MM.1S (cell line): Measurements from ENCODE around the gene IFT172.

ENCODE experiments used
- DNase-seq: peaks from one replicate; pipeline ENCODE4 v3.0.0-alpha.2; 2015
- H2AFZ ChIP-seq: fragments of 300-600 bp; sonication (generic); 2 replicates; pipeline ENCODE4 v1.6.0; 2016; ENCODE audit warnings: antibody characterized with exemption, low read length
- H3F3A ChIP-seq: fragments of 300-600 bp; sonication (generic); 2 replicates; pipeline ENCODE4 v1.6.1; 2016; ENCODE audit warnings: mild to moderate bottlenecking, antibody characterized with exemption, low read length, moderate library complexity, mixed read lengths; ENCODE audit not compliant: insufficient read depth
- H3K27ac ChIP-seq: fragments of 300-600 bp; sonication (generic); 2 replicates; pipeline ENCODE4 v1.5.1; 2016; ENCODE audit warnings: mild to moderate bottlenecking, low read length
- H3K27me3 ChIP-seq: fragments of 300-600 bp; sonication (generic); replicated peaks from 2 replicates; pipeline ENCODE4 v1.6.0; 2016; ENCODE audit warnings: low read length; ENCODE audit not compliant: insufficient read depth
- H3K36me3 ChIP-seq: fragments of 300-600 bp; sonication (generic); replicated peaks from 2 replicates; pipeline ENCODE4 v1.6.1; 2016; ENCODE audit warnings: mild to moderate bottlenecking, low read length, mixed read lengths; ENCODE audit not compliant: insufficient read depth
- H3K4me1 ChIP-seq: fragments of 300-600 bp; sonication (generic); 2 replicates; pipeline ENCODE4 v1.6.1; 2016; ENCODE audit warnings: low read length, mixed read lengths
- H3K4me2 ChIP-seq: fragments of 300-600 bp; sonication (generic); 2 replicates; pipeline ENCODE4 v1.6.0; 2016; ENCODE audit warnings: low read depth, low read length
- H3K4me3 ChIP-seq: fragments of 300-600 bp; sonication (generic); 2 replicates; pipeline ENCODE4 v1.5.1; 2016; ENCODE audit warnings: low read length, mixed read lengths
- H3K79me2 ChIP-seq: fragments of 300-600 bp; sonication (generic); 2 replicates; pipeline ENCODE4 v1.6.1; 2016; ENCODE audit warnings: mixed run types, low read length, mixed read lengths
- H3K9ac ChIP-seq: fragments of 300-600 bp; sonication (generic); 2 replicates; pipeline ENCODE4 v1.6.1; 2016; ENCODE audit warnings: low read length, mixed read lengths
- H3K9me2 ChIP-seq: fragments of 300-600 bp; sonication (generic); replicated peaks from 2 replicates; pipeline ENCODE4 v1.6.1; 2016; ENCODE audit warnings: mild to moderate bottlenecking, low read length, mixed read lengths; ENCODE audit not compliant: insufficient read depth
- H3K9me3 ChIP-seq: fragments of 300-600 bp; sonication (generic); replicated peaks from 2 replicates; pipeline ENCODE4 v1.6.1; 2016; ENCODE audit warnings: mild to moderate bottlenecking, low read length, mixed read lengths; ENCODE audit not compliant: insufficient read depth
- H4K20me1 ChIP-seq: fragments of 300-600 bp; sonication (generic); 2 replicates; pipeline ENCODE4 v1.6.1; 2016; ENCODE audit warnings: mild to moderate bottlenecking, low read length, moderate library complexity, mixed read lengths; ENCODE audit not compliant: insufficient read depth
- CTCF ChIP-seq: fragments of 300-600 bp; sonication (generic); IDR thresholded peaks from 2 replicates; pipeline ENCODE4 v1.5.1; 2016; ENCODE audit warnings: antibody characterized with exemption, low read length, mixed read lengths
- EZH2 ChIP-seq: fragments of 300-600 bp; sonication (generic); optimal IDR thresholded peaks from 2 replicates; pipeline ENCODE3; 2017; ENCODE audit warnings: low read depth, mild to moderate bottlenecking, antibody characterized with exemption, low read length, mixed read lengths
- EZH2phosphoT487 ChIP-seq: fragments of 300-600 bp; sonication (generic); IDR thresholded peaks from 2 replicates; pipeline ENCODE4 v1.6.1; 2018; ENCODE audit warnings: antibody characterized with exemption, low read length

Gene IFT172

GRCh38 chr2:27492557-27492956, 3.0 kb upstream of the IFT172 start:
- no peaks in the 10 kb centered on the region for H3K9me3 ChIP-seq
- no peaks in the 10 kb centered on the region for H3K36me3 ChIP-seq
- H4K20me1 ChIP-seq: no peaks in the 10 kb centered on the region
- no peak overlapping the region for H2AFZ ChIP-seq
- no peak overlapping the region for H3K27ac ChIP-seq
- no peak overlapping the region for H3K9ac ChIP-seq
- no peaks in the 10 kb centered on the region for H3K4me1 ChIP-seq
- H3K9me2 ChIP-seq: no peaks in the 10 kb centered on the region
- H3K79me2 ChIP-seq: no peaks in the 10 kb centered on the region
- H3K4me3 ChIP-seq: no peak overlapping the region
- H3K27me3 ChIP-seq: peaks cover 13% of the 10 kb centered on the region
- H3F3A ChIP-seq: no peaks in the 10 kb centered on the region
- no peak for TF ChIP-seq CTCF
- no peak for TF ChIP-seq EZH2phosphoT487
- no peak for TF ChIP-seq EZH2
- no peak overlapping the region for H3K4me2 ChIP-seq
- DNase-seq: no peak

- Histone ChIP-seq H3K9me2 (no peaks in the 10 kb centered on the region), H3K36me3 (no peaks in the 10 kb centered on the region), H2AFZ (peak overlapping the region; percentile 72), H3K79me2 (no peaks in the 10 kb centered on the region), H3K4me1 (no peaks in the 10 kb centered on the region), H3K27me3 (no peaks in the 10 kb centered on the region), H3K9me3 (no peaks in the 10 kb centered on the region), H3F3A (no peaks in the 10 kb centered on the region), H3K4me3 (peak overlapping the region; percentile 65), H4K20me1 (no peaks in the 10 kb centered on the region), H3K4me2 (peak overlapping the region; percentile 65), H3K27ac (peak overlapping the region; percentile 77; the same call in 1 of the 2 replicates), H3K9ac (peak overlapping the region; percentile 60)
- 0 out of 2 replicates have a peak, but pooled peaks have one; percentile 8 for TF ChIP-seq CTCF
- TF ChIP-seq EZH2: no peak
- peak; percentile 35 for DNase-seq
These were observed 435 bp downstream of the IFT172 start for GRCh38 chr2:27489118-27489497.

- no peaks in the 10 kb centered on the region for H3F3A ChIP-seq
- H3K79me2 ChIP-seq: no peaks in the 10 kb centered on the region
- no peaks in the 10 kb centered on the region for H4K20me1 ChIP-seq
- H3K4me1 ChIP-seq: no peaks in the 10 kb centered on the region
- DNase-seq: no peak
- H3K9ac ChIP-seq: no peak overlapping the region
- H3K9me2 ChIP-seq: no peaks in the 10 kb centered on the region
- H3K36me3 ChIP-seq: no peaks in the 10 kb centered on the region
- TF ChIP-seq EZH2phosphoT487 (no peak), CTCF (no peak), EZH2 (no peak)
- no peaks in the 10 kb centered on the region for H3K9me3 ChIP-seq
- H2AFZ ChIP-seq: no peak overlapping the region
- H3K4me2 ChIP-seq: no peak overlapping the region
- no peak overlapping the region for H3K4me3 ChIP-seq
- H3K27ac ChIP-seq: no peak overlapping the region
- no peaks in the 10 kb centered on the region for H3K27me3 ChIP-seq
These were observed 4.0 kb downstream of the IFT172 start for GRCh38 chr2:27485496-27485895.
